Globus pallidus (tissue), 1 donor: ENCODE data around the gene NKX6-1.

Experiments
- DNase-seq: peaks from one replicate; pipeline ENCODE4 v3.0.0-alpha.2; 2015; ENCODE audit warnings: low spot score

NKX6-1 gene

DNA sequence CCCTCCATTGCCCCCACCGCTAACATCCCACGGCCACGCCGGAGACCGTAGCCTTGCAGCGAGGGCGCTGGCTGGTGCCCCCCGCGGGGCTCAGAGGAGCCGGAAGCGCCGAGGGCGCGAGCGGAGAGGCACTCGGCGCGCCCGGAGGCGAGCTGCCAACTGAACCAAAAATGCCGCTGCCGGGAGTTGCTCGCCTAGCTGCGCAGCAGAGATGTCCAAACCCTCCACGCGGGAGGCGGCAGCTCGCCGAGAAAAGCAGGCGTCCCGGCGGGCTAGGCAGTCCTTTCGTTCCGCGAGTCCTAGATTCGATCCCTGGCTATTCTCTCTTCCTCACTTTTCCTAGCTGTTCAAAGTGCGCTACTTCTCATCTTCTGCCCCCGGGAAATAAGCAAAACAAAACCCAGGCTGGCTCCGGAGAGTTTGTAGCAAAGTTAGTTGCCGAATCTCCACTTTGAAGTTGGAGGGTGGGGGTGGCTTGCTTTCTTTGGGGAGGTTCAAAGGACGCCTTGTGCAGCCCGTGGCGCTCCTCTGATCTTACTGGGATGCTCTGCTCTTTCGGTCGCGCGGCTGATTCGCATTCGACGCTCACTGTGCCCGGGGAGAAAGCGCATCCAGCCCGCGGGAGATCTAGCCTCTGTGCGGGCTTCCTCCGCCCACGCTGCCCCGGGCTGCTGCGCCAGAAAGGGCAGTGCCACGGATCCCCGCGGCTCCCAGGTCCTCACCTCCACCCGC, 723 bp downstream of the NKX6-1 start:
- DNase-seq: no peak

DNA sequence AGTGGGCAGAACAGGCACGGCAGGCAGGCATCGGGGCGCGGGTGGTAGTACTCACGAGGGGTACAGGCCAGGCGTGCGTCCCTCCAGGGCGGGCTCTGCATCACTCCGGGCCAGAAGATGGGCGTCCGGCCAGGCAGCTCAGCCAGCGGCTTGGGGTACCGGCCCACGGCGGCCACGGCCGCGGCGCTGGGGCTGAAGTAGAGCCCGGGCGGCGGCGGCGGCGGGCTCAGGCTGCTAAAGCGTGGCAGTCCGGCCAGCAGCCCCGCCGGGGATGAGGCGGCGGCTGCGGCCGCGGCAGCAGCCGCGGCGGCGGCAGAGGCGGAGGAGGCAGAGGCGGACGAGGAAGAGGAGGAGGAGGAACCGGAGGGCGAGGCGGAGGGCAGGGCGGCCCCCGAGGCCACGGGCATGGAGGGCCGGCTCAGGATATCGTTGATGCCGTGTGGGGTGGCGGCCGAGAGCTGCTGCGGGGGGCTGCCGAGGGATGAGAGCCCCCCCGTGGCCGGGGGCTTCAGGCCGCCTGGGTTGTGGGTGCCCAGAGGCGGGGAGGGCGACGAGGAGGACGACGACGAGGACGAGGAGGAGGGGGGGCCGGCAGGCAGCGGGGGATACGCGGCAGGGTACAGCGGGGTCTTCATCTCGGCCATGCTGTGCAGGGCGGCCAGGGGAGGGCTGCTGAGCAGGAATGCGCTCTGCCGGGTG, 1.4 kb downstream of the NKX6-1 start:
- DNase-seq: no peak

DNA sequence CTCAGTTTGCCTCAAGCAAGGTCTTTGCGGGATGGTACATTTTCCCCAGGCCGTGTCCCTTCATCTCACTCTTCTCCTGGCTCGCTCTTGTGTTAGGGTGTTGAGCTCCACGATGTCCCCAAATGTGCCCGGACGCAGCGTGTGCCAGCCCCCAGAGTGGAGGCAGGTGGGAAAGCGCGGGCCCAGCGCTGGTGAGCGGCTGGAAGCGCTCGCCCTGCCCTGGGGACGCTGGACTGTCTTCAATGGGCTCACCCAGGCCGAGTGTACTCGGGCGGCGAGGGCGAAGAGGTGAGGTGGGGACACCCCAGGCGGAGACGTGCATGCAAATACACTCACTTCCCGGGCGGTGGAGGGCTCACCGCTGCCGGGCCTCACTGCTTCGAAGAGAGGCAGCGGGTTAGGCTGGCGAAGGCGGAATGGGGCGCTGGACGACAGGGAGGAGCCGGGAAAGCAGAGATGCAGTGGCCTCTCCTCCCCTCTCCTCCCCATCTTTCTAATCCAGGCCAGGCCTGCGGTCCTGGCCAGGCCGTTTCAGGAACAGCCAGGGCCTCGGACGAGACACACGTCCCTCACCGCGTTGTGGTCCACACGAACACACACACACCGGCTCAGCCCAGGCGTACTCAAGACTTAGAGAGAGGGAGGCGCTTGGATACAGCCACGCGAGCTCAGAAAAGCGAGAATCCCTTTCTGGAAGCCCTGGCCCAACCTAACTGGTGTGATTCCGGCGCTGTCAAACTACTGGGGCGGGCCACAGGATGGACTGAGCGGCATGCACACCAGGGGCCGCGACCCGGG, 2.2 kb downstream of the NKX6-1 start:
- DNase-seq: no peak

DNA sequence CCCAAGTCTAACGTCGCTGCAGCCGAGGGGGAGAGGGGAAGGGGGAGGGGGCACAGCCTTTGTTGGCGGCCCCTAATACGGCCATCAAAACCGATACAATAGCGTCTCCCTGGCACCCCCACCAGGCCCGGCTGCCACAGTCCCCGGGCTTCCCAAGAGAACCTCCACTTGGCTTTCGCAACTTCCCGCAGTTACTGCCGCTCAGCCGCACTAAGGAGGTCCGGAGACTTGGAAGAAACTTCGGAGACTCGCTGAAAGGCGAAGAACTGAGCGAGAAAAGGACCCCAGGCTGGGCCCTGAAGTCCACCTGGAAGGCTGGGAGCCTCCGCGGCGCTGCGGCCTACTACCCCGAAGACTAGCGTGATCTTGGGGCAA, 2.8 kb downstream of the NKX6-1 start:
- no peak for DNase-seq

DNA sequence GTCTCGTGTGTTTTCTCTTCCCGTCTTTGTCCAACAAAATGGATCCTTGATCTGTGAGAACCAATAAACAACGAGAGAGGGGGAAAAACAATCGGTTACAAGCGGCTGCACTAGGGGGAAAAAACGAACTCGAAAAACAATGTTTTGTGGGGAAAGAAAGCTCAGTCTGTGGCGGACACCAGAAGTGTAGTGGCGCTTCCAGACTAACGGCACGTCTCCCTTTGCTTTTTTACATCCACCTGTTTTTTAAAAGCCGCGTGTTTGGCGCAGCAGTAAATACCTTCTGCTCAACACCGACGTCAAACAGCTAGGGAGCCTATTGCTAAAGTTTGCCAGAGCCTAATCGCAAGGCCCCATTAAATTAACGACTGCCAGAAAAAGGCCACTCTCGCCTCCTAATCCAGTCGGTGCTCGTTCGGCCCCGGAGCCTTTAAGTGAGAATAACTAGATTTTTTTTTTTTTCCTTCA, 3.3 kb downstream of the NKX6-1 start:
- no peak for DNase-seq

DNA sequence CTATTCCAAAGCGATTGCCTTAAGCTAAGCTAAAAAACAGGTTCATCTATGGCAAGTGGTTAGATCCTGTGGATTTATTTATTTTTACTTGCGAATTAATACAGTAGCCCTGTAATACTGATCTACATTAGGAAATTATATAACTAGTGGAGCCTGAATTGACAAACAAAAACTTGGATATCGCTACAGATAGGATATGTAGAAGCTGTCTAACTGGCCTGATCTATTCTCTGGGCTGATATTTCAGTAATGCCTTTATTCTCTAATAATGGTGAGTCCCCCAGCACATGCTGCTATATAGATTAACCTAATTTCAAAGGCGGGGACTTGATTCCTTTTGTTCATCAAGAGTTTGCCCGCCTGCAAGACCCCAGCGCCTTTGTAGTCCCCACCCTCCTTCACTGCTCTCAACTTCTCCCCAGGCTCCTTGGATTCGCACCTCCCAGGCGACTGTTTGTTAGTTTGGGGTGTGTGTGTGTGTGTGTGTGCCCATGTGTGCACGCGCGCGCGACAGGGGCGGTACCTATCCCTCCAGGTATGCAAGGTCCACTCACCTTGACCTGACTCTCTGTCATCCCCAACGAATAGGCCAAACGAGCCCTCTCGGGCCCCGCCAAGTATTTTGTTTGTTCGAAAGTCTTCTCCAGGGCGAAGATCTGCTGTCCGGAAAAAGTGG, 3.8 kb downstream of the NKX6-1 start:
- no peak for DNase-seq

DNA sequence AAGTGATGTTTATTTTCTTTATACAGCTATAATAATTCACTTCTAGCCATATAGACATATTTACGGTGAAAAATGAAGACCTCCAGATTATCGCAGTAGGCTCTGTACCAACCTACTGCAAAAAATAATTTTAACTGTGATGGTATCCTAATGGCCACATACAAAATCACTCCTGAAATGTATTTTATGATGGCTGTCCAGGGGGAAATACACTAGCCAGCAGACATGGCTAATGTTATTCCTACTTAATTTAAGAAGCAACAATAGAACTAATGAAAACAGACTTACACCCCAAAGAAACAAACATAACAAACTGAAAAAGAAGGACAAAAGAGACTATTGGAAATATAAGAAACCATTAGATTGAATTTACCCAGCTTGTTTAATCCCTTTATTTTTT, 4.6 kb downstream of the NKX6-1 start:
- no peak for DNase-seq

DNA sequence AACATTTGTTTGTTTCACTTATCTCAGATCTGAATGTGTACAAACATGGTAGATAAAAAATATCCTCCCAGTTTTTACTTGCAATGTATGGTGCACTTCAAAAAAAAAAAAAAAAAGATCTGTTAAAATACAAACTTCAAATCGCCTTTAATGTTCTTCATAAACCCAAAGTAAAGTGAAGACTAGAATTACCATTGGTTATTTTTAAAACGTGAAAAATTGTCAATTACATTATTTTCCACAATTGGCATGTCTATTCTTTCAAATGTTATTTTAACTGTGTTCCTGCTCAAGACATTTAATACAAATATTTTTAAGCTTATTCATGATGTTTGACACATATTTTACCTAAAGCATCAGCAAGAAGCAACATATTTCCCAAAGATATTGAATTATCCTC, 5.0 kb downstream of the NKX6-1 start:
- DNase-seq: no peak

DNA sequence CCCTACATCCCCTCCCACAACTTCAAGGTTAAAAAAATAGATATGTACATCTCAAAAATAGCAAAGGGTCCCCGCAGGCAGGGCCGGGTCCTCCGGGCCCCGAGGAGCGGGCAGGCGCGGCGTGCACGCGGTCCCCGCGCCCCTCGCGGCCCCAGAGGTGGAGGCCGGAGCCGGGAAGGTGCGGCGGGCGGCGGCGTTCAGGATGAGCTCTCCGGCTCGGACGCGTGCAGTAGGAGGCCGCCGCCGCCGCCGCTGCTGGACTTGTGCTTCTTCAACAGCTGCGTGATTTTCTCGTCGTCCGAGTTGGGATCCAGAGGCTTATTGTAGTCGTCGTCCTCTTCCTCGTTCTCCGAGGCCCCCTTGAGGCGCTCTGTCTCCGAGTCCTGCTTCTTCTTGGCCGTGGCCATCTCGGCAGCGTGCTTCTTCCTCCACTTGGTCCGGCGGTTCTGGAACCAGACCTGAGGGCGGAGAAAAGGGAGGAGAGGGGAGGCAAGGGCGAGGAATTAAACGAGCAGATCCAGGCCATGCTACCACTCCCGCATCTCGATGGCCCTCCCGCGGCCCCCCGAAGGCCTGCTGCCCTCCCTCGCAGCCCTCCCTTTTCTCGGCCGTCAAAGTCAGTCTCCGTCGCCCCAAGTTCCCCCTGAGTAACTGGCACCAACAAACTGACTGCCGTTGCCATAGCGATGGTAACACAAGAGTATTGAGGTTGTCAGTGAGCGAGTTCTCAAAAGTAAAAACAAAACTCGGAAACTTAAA, 5.8 kb downstream of the NKX6-1 start:
- DNase-seq: no peak

DNA sequence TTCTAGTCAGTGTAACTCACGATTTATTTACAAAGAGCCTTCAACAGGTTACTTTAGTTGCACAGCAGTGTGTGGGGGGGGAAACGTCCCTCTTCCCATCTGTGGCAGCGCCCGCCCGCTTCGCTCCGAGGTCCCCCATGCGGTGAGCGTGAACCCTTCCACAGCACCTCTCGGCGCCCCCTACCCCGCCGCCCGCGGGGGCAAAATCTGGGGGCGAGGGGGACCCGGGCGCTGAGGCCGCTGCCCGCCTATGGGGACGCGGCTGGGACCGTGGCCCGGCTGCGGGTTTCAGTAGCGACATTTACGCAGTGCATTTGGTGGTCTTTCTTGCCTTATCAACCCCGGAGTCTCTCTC, 6.4 kb downstream of the NKX6-1 start:
- DNase-seq: no peak

DNA sequence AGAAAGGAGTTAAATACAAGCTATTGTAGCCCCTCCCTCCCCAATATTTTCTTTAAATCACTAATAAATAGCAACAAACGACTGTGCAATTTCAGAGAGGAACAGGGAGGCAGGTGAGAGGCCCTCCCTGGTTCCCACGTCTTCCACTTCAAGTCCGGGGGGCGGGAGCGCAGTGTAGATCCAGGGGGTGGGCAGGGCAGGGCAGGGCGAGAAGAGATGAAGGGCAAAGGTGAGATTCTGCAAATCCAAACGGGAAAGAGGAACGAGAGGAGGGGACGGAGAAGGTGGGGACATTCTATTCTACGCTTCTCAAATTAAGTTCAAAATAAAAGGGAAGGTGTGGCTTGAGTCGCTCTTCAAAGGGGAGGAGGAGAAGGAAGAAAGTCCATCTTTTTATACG, 6.8 kb downstream of the NKX6-1 start:
- no peak for DNase-seq

DNA sequence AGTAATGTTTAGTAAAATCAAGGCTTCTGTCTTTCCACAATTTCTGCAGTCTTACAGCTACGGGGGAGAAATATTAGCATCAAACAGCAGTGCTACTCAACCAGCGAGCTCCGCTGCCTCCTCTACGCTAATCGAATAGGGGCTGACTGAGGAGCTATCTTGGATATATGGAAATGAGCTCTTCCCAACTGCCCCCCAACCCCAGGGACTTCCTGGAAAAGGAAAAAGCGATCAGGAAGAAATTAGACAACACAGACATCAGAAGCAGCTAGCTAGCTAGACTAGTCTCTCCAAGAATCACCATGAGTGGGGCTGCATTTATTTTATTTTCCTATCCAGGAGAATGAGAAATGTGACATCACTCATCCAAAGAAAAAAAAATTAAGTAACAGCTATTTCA, 7.6 kb downstream of the NKX6-1 start:
- no peak for DNase-seq

DNA sequence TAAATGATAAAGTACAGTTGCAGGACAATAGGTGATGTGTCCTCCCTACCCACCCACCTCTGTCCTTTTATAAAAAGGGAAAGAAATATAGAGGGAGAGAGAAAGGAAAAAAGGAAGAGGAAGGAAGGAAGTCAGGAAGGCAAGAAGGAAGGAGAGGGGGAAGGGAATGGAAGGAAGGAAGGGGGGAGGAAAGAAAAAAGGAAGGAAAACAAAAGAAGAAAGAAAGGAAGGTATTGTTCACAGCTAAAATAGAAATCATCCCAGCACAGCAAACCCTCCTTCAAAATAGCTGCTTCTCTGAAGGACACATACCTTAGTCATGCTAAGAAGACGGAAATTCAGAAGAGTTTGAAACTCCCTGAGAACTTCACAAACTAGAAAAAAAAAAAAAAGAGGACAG, 8.4 kb downstream of the NKX6-1 start:
- no peak for DNase-seq

DNA sequence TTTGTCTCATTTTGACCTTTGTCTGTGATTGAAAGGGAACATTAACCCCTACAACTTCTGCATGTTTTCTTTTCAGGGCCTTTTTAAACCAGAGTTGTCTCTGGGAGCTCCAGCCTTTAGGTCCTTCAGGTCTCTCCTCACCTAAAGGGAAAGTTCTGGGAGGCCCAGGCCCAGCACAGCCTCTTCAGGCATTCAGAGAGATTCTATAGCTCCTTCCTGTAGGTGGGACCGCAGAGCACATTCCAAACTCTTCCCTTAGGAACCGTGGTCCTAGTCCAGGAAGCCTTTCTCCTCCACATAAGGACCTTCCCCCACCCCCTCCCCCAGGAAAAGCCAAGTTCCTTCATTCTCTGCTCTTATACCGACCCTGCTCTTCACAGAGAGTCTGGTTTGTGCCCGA, 14.9 kb downstream of the NKX6-1 start:
- DNase-seq: no peak

DNA sequence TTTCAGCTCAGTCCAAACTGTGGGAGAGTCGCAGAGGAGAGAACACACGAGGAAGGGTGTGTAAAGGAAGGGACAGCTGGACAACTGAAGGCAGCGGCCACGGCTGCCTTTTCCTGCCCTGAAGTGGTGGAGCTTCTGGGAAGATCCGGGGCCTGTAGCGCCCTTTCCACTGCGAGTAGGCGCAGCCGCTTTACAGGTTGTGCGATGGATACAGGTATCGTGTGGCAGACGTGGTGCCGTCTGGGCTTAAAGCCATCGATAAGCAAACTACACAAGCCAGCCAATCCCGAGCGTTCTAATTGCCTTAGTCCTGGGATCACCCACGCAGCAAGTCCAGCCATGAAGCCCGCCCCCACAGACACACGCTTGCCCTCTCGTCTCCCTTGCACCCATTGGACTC, 15.4 kb downstream of the NKX6-1 start:
- DNase-seq: no peak

DNA sequence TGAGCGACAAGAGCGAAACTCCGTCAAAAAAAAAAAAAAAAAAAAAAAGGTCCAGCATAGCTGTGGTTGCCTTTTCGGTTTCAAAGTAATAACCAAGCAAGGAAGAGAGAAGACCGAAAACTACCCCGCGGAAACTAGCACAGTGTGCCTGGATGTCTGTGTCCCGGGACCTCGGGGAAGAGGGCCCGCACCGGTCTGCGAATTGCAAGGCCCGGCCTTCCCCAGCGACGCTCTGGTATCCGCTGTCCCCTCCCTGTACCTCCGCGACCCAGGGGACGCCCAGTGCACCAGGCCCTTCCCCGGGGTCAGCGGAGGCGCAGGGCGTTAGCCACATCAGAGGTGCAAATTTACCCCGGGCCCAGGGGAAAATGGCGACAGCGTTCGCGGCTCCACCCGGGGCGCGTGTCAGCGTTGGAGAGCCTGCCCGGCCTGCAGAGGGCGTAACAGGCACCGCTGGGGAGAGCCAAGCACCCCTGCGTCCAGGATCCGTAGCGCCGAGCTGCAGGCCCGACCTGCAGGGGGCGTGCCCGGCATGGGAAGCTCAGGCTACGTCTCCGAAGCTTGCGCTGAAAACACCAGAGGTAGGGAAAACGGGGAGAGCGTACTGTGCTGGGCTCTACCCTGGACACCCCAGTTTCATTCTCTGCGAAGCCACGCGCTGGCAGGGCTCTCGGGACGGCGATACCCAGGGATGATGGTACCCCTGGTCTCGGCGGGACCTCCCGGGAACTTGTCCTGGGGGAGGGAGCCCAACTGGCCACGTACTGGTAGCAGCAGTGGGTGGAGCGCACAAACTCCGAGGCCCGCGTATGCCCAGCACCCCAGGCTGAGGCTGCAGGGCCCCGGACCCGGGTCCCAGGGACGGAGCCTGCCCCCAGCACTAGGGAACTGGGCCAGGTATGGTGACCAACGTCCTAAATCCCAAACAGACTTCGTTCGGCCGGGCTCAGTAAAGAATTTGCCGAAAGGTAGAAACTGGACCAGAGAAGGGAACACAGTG, 16.2 kb downstream of the NKX6-1 start:
- no peak for DNase-seq

DNA sequence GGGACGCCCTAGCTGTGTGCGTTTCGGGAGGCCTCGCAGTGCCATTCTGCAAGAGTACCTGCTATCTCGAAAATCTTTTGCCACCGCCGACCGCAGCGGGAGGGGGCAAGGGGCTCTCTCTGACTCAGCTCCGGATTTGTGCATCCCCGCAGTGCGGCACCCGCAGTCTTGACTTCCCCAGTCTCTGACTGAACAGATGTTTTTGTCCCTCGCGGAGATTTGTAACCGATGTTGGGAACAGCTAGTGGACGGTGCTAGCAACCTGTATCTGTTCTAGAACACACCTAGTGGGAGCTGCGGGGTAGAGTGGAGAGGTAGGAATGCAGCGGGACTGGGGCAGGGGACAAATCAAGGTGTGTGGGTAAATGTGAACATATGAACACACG, 17.2 kb downstream of the NKX6-1 start:
- DNase-seq: no peak

DNA sequence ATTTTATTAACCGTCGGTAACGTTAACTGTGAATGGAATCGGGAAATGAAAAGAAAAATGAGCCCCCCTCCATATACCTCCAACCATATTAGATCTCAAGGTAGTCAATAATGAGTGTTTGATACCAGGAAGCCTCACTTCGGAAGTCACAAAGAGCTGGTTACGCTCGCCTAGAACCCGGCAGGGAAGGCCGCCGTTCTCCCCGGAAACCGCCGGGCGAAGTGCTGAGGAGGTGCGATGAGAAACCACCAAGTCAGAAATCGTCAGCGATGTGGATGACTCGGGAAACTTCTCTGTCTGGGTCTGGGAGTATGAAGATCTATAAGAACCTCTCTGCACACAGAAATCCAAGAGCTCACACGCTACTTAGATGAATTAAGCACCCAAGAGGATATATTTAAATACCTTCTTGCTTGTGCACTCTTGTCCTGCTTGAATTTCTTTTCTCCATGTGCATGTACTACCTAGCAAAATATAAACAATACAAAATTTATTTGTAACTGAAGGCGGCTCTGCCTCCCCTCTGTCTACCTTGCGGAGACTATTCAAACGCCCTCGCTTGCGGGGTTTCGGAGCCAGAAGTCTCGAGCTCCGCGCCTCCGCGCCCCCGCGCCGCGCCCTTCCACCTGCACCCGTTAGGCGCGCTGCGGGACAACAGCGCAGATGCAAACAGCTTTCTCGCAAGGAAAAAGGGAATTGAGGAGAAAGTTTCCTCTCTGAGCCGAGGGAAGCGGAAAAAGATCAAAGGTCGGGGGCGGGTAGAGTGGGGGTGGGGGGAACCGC, 17.8 kb downstream of the NKX6-1 start:
- no peak for DNase-seq

DNA sequence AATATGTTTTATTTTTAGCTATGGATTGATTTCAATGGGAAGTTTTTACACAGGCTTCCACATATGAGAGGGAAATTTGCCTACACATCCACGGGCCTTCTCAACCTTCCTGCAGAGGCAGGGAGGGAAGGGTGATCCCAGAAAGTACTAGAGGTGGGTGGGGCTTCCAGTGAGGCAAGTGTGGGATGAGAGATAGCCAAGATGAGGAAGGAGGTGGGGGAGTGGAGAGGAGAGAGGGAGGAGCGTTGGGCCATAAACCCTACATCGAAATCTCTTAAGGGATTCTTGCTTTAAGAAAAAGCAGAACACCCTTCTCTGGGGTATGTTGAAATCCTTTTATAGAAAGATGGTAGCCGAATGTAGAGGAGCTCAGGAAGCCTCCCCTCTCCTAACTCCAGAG, 19.0 kb downstream of the NKX6-1 start:
- DNase-seq: no peak

DNA sequence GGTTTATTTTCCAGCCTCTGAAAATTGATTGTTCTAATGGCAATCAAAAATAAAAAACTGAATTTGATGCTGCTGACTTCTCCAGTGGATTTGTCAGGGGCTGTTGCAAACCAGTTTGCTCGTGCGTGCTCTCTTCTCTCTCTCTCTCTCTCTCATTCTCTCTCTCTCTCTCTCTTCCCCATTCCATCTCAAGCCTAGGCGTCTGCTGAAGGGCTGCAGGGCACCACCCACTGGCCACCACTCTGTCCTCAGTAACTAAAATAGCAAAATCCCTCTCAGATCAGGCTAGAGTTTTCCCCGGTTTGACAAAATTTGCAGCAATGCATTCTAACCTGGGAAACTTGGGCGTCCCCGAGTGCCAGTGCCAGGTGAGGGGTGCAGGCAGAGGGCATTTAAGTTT, 19.4 kb downstream of the NKX6-1 start:
- DNase-seq: no peak
